HEK293T (cell line): Measurements from ENCODE around the gene RXRB.

Experiments used
- ARNT ChIP-seq: fragments of 450-650 bp; IDR thresholded peaks from 2 replicates; pipeline ENCODE4 v1.6.1; 2017; ENCODE audit warnings: mild to moderate bottlenecking
- ELF4 ChIP-seq: fragments of 450-650 bp; IDR thresholded peaks from 2 replicates; pipeline ENCODE4 v1.6.1; 2017; ENCODE audit warnings: antibody characterized with exemption
- FOXA1 ChIP-seq: fragments of 450-650 bp; IDR thresholded peaks from 2 replicates; pipeline ENCODE4 v1.6.1; 2016; ENCODE audit warnings: mild to moderate bottlenecking
- FOXM1 ChIP-seq: fragments of 450-650 bp; IDR thresholded peaks from 2 replicates; pipeline ENCODE4 v1.6.1; 2017; ENCODE audit warnings: mild to moderate bottlenecking, borderline replicate concordance
- SP1 ChIP-seq: fragments of 450-650 bp; IDR thresholded peaks from 2 replicates; pipeline ENCODE4 v1.6.1; 2017
- SUZ12 ChIP-seq: fragments of 450-650 bp; IDR thresholded peaks from 2 replicates; pipeline ENCODE4 v1.6.1; 2016; ENCODE audit warnings: mild to moderate bottlenecking

GRCh38 chr6:33216117-33216649 lies 15.7 kb upstream of the RXRB start:
- no peak for TF ChIP-seq ELF4
- TF ChIP-seq FOXA1 = no peak
- TF ChIP-seq SP1 = no peak
- no peak for TF ChIP-seq ARNT
- TF ChIP-seq FOXM1 = no peak
- TF ChIP-seq SUZ12 = no peak
